Measurements from ENCODE around the gene RCVRN.

The RCVRN gene

GRCh38 chr17:9887508-9887907, 17.6 kb downstream of the RCVRN start:
- Histone ChIP-seq H4K20me1 (ENCODE audit: low read depth, low read length) (no peaks in the 10 kb centered on the region), H3K9ac (ENCODE audit: low read length) (no peak overlapping the region), H3K79me2 (ENCODE audit: insufficient read depth, low read length) (no peaks in the 10 kb centered on the region), H3K27me3 (ENCODE audit: low read length) (no peaks in the 10 kb centered on the region), H3K4me3 (ENCODE audit: insufficient read depth, low read length, poor library complexity, severe bottlenecking) (no peak overlapping the region), H3K36me3 (ENCODE audit: low read length) (no peaks in the 10 kb centered on the region; the same call in 1 of the 2 replicates), H2AFZ (ENCODE audit: low read depth, low read length, severe bottlenecking) (no peak overlapping the region), H3F3A (ENCODE audit: insufficient read depth) (no peaks in the 10 kb centered on the region), H3K27ac (ENCODE audit: low read depth, low read length) (no peak overlapping the region), H3K4me2 (ENCODE audit: low read depth, low read length, poor library complexity, severe bottlenecking) (no peak overlapping the region), H3K9me3 (ENCODE audit: insufficient read depth, low read length) (peaks cover 4% of the 10 kb centered on the region; the same call in 1 of the 2 replicates), H3K9me2 (replicated peaks; ENCODE audit: insufficient read depth, low read length) (no peaks in the 10 kb centered on the region)
- TF ChIP-seq CTCF (IDR thresholded peaks at IDR 0.05; ENCODE audit: insufficient read depth, low read length, poor library complexity, severe bottlenecking) (no peak), EZH2phosphoT487 (conservative IDR thresholded peaks at IDR 0.05; ENCODE audit: low read length) (no peak)

GRCh38 chr17:9886141-9886930, 18.7 kb downstream of the RCVRN start:
- Histone ChIP-seq H3K4me2 (ENCODE audit: low read depth, low read length, poor library complexity, severe bottlenecking) (no peak overlapping the region), H3K9ac (ENCODE audit: low read length) (no peak overlapping the region), H4K20me1 (ENCODE audit: low read depth, low read length) (no peaks in the 10 kb centered on the region), H2AFZ (ENCODE audit: low read depth, low read length, severe bottlenecking) (no peak overlapping the region), H3K36me3 (ENCODE audit: low read length) (no peaks in the 10 kb centered on the region; the same call in 1 of the 2 replicates), H3K79me2 (ENCODE audit: insufficient read depth, low read length) (no peaks in the 10 kb centered on the region), H3K9me2 (replicated peaks; ENCODE audit: insufficient read depth, low read length) (no peaks in the 10 kb centered on the region), H3K27me3 (ENCODE audit: low read length) (no peaks in the 10 kb centered on the region), H3K9me3 (ENCODE audit: insufficient read depth, low read length) (peaks cover 4% of the 10 kb centered on the region; the same call in 1 of the 2 replicates), H3K4me3 (ENCODE audit: insufficient read depth, low read length, poor library complexity, severe bottlenecking) (no peak overlapping the region), H3F3A (ENCODE audit: insufficient read depth) (no peaks in the 10 kb centered on the region), H3K27ac (ENCODE audit: low read depth, low read length) (no peak overlapping the region)
- TF ChIP-seq EZH2phosphoT487 (conservative IDR thresholded peaks at IDR 0.05; ENCODE audit: low read length) (no peak), CTCF (IDR thresholded peaks at IDR 0.05; ENCODE audit: insufficient read depth, low read length, poor library complexity, severe bottlenecking) (no peak)

- TF ChIP-seq CTCF (IDR thresholded peaks at IDR 0.05; ENCODE audit: insufficient read depth, low read length, poor library complexity, severe bottlenecking) = no peak
- no peak for TF ChIP-seq EZH2phosphoT487 (conservative IDR thresholded peaks at IDR 0.05; ENCODE audit: low read length)
- Histone ChIP-seq H3K9me2 (replicated peaks; ENCODE audit: insufficient read depth, low read length) (no peaks in the 10 kb centered on the region), H3F3A (ENCODE audit: insufficient read depth) (no peaks in the 10 kb centered on the region), H3K9ac (ENCODE audit: low read length) (no peak overlapping the region), H3K4me3 (ENCODE audit: insufficient read depth, low read length, poor library complexity, severe bottlenecking) (no peak overlapping the region), H3K36me3 (ENCODE audit: low read length) (no peaks in the 10 kb centered on the region; the same call in 1 of the 2 replicates), H3K27me3 (ENCODE audit: low read length) (no peaks in the 10 kb centered on the region), H3K27ac (ENCODE audit: low read depth, low read length) (no peak overlapping the region), H4K20me1 (ENCODE audit: low read depth, low read length) (no peaks in the 10 kb centered on the region), H3K9me3 (ENCODE audit: insufficient read depth, low read length) (peaks cover 4% of the 10 kb centered on the region; the same call in 1 of the 2 replicates), H3K79me2 (ENCODE audit: insufficient read depth, low read length) (no peaks in the 10 kb centered on the region), H2AFZ (ENCODE audit: low read depth, low read length, severe bottlenecking) (no peak overlapping the region), H3K4me2 (ENCODE audit: low read depth, low read length, poor library complexity, severe bottlenecking) (no peak overlapping the region)
These were observed 21.6 kb downstream of the RCVRN start for GRCh38 chr17:9883451-9883850.
